DMS53 treated with DMSO at 0.1 percent for 48 hours (cell line): Measurements from ENCODE around the gene RAB12.
A peak's percentile ranks its signal among the peaks of the same experiment; 100 is the strongest.
"Not testable (repeated sequence)": the region's sequence is repeated elsewhere in the genome, so short reads cannot be mapped to it uniquely, and the experiment has no call there.

Experiments used
- DNase-seq: peaks from one replicate; lab custom pipeline; 2025; ENCODE audit not compliant: unreplicated experiment; lab: John Stamatoyannopoulos, UW

RAB12 gene

GRCh38 chr18:8643326-8643878 is 34.2 kb downstream of the RAB12 start:
- no peak for DNase-seq

GRCh38 chr18:8647359-8647758 is 38.1 kb downstream of the RAB12 start:
- DNase-seq: not testable (repeated sequence)

GRCh38 chr18:8651478-8652261 is 42.4 kb downstream of the RAB12 start:
- not testable (repeated sequence) for DNase-seq

GRCh38 chr18:8654503-8655451 is 45.5 kb downstream of the RAB12 start:
- peak; percentile 75 for DNase-seq

GRCh38 chr18:8656232-8656631 is 47.0 kb downstream of the RAB12 start:
- no peak for DNase-seq

- DNase-seq: no peak
Measured at GRCh38 chr18:8657050-8657820, 48.0 kb downstream of the RAB12 start.

- DNase-seq: no peak
Measured at GRCh38 chr18:8657873-8658470, 48.7 kb downstream of the RAB12 start.

GRCh38 chr18:8658858-8659485 is 49.7 kb downstream of the RAB12 start:
- DNase-seq: no peak

GRCh38 chr18:8659609-8660242 is 50.5 kb downstream of the RAB12 start:
- DNase-seq: peak; percentile 48

- no peak for DNase-seq
Measured at GRCh38 chr18:8660316-8660715, 51.1 kb downstream of the RAB12 start.

- DNase-seq: peak; percentile 99
Measured at GRCh38 chr18:8661754-8662559, 52.7 kb downstream of the RAB12 start.

- DNase-seq: peak; percentile 98
Measured at GRCh38 chr18:8662560-8663255, 53.5 kb downstream of the RAB12 start.

- DNase-seq: no peak
Measured at GRCh38 chr18:8667846-8668245, 58.6 kb downstream of the RAB12 start.

GRCh38 chr18:8668381-8668780 is 59.1 kb downstream of the RAB12 start:
- no peak for DNase-seq

GRCh38 chr18:8669571-8669970 is 60.3 kb downstream of the RAB12 start:
- DNase-seq: no peak

- DNase-seq: peak; percentile 95
Measured at GRCh38 chr18:8673256-8674209, 64.3 kb downstream of the RAB12 start.

- DNase-seq: no peak
Measured at GRCh38 chr18:8675057-8675456, 65.8 kb downstream of the RAB12 start.
